Measurements from ENCODE around the gene ARHGEF28. TPM values are rescaled to one million over a fixed set of nuclear protein-coding genes. Genes with fewer than 3 reads are reported as not detected.

Gene ARHGEF28
- total RNA-seq, 1 donor from 2014 or later = 8.5 TPM

DNA sequence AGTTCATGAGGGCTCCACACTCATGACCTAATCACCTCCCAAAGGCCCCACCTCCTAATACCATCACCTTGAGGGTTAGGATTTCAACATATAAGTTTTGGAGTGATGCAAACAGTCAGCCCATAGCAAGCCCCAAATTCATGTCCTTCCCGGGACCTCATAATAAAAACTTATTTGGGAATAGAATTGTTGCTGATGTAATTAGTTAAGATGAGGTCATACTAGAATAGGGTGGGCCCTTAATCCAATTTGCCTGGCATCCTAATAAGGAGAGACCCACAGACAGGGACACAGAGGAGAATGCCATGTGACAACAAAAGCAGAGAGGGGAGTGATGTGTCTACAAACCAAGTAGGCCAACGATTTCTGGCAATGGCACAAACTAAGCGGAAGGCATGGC, 347.1 kb downstream of the ARHGEF28 start:
- peaks cover 8% of the 10 kb centered on the region for H3K4me1 Mint-ChIP-seq (ENCODE audit: low read depth, unreplicated experiment)
- DNase-seq (ENCODE audit: low read depth) = no peak
- Histone ChIP-seq H3K9me3 (ENCODE audit: insufficient read depth, low read depth, low read length) (no peaks in the 10 kb centered on the region), H3K4me1 (ENCODE audit: insufficient read depth, low read length) (no peaks in the 10 kb centered on the region), H3K4me2 (ENCODE audit: low read length) (no peak overlapping the region), H4K20me1 (ENCODE audit: insufficient read depth, low read length) (no peaks in the 10 kb centered on the region), H3K36me3 (ENCODE audit: insufficient read depth, low read length) (no peaks in the 10 kb centered on the region), H3K27ac (ENCODE audit: low read depth, low read length) (no peak overlapping the region), H3K27me3 (ENCODE audit: insufficient read depth, low read length) (no peaks in the 10 kb centered on the region), H3K79me2 (ENCODE audit: insufficient read depth, low read length) (no peaks in the 10 kb centered on the region), H3K4me3 (ENCODE audit: insufficient read depth, low read depth, low read length) (no peak overlapping the region), H3K9ac (ENCODE audit: low read length) (no peak overlapping the region), H2AFZ (ENCODE audit: low read depth, low read length) (no peak overlapping the region)
- TF ChIP-seq, protein P1, sequence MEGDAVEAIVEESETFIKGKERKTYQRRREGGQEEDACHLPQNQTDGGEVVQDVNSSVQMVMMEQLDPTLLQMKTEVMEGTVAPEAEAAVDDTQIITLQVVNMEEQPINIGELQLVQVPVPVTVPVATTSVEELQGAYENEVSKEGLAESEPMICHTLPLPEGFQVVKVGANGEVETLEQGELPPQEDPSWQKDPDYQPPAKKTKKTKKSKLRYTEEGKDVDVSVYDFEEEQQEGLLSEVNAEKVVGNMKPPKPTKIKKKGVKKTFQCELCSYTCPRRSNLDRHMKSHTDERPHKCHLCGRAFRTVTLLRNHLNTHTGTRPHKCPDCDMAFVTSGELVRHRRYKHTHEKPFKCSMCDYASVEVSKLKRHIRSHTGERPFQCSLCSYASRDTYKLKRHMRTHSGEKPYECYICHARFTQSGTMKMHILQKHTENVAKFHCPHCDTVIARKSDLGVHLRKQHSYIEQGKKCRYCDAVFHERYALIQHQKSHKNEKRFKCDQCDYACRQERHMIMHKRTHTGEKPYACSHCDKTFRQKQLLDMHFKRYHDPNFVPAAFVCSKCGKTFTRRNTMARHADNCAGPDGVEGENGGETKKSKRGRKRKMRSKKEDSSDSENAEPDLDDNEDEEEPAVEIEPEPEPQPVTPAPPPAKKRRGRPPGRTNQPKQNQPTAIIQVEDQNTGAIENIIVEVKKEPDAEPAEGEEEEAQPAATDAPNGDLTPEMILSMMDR (IDR thresholded peaks at IDR 0.05; ENCODE audit: insufficient read depth, low read depth, low read length) = no peak
- TF ChIP-seq EZH2 (IDR thresholded peaks at IDR 0.05; ENCODE audit: insufficient read depth, low read length) = no peak
- no peak for FAIRE-seq
- H3K27me3 Mint-ChIP-seq (ENCODE audit: low read depth, unreplicated experiment) = peaks cover 3% of the 10 kb centered on the region
- H3K27ac Mint-ChIP-seq (ENCODE audit: unreplicated experiment) = no peak overlapping the region
- peaks cover 6% of the 10 kb centered on the region for H3K9me3 Mint-ChIP-seq (ENCODE audit: unreplicated experiment)
- H3K4me3 Mint-ChIP-seq (ENCODE audit: unreplicated experiment) = no peak overlapping the region
- no peaks in the 10 kb centered on the region for H3K36me3 Mint-ChIP-seq (ENCODE audit: low read depth, unreplicated experiment)

DNA sequence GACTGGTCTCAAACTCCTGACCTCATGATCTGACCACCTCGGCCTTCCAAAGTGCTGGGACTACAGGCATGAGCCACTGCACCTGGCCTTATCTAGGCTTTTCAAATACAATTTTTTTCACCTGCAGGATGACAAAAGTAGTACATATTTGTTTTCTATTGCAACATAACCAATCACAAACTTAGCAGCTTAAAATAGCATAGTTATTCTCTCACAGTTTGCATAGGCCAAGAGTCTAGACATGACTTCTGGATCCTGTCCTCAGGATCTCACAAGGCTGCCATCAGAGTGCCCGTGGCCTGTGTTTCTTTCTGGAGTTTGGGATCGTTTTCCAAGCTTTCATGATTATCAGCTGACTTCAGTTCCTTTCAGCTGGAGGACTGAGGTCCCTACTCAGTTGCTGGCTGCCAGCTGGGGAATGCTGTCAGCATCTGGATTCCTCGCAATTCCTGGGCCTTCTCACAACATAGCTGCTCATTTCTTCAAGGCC, 348.9 kb downstream of the ARHGEF28 start:
- H2AFZ ChIP-seq (ENCODE audit: low read depth, low read length) = no peak overlapping the region
- DNase-seq (ENCODE audit: low read depth) = no peak
- no peaks in the 10 kb centered on the region for H3K79me2 ChIP-seq (ENCODE audit: insufficient read depth, low read length)
- H3K4me3 ChIP-seq (ENCODE audit: insufficient read depth, low read depth, low read length) = no peak overlapping the region
- no peak overlapping the region for H3K27ac ChIP-seq (ENCODE audit: low read depth, low read length)
- H4K20me1 ChIP-seq (ENCODE audit: insufficient read depth, low read length) = no peaks in the 10 kb centered on the region
- Mint-ChIP-seq H3K27ac (ENCODE audit: unreplicated experiment) (no peak overlapping the region), H3K9me3 (ENCODE audit: unreplicated experiment) (peaks cover 6% of the 10 kb centered on the region), H3K36me3 (ENCODE audit: low read depth, unreplicated experiment) (no peaks in the 10 kb centered on the region), H3K27me3 (ENCODE audit: low read depth, unreplicated experiment) (peaks cover 3% of the 10 kb centered on the region), H3K4me3 (ENCODE audit: unreplicated experiment) (no peak overlapping the region), H3K4me1 (ENCODE audit: low read depth, unreplicated experiment) (peaks cover 1% of the 10 kb centered on the region)
- no peaks in the 10 kb centered on the region for H3K36me3 ChIP-seq (ENCODE audit: insufficient read depth, low read length)
- no peaks in the 10 kb centered on the region for H3K27me3 ChIP-seq (ENCODE audit: insufficient read depth, low read length)
- no peaks in the 10 kb centered on the region for H3K4me1 ChIP-seq (ENCODE audit: insufficient read depth, low read length)
- FAIRE-seq = no peak
- TF ChIP-seq, protein P1 (IDR thresholded peaks at IDR 0.05; ENCODE audit: insufficient read depth, low read depth, low read length) = no peak
- no peak for TF ChIP-seq EZH2 (IDR thresholded peaks at IDR 0.05; ENCODE audit: insufficient read depth, low read length)
- no peaks in the 10 kb centered on the region for H3K9me3 ChIP-seq (ENCODE audit: insufficient read depth, low read depth, low read length)
- no peak overlapping the region for H3K9ac ChIP-seq (ENCODE audit: low read length)
- no peak overlapping the region for H3K4me2 ChIP-seq (ENCODE audit: low read length)

DNA sequence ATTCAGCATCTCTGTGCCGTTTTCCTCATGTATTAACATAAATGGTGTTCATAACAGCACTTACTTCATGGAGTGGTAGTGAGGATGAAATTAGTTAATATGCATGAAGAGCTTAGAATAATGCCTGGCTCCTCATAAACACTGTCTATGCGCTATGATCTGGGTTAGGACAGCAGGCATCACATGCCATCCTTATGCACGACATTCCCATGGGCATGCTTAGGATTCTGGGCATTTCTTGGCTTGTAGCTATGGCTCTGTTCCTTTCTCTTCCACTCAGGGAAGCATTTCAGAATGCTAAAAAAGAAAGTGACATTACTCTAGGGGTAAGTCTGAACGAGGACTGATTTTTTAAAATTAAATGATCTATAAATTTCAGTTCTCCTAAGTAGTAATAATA, 349.8 kb downstream of the ARHGEF28 start:
- Mint-ChIP-seq H3K27me3 (ENCODE audit: low read depth, unreplicated experiment) (peaks cover 4% of the 10 kb centered on the region), H3K36me3 (ENCODE audit: low read depth, unreplicated experiment) (no peaks in the 10 kb centered on the region), H3K4me3 (ENCODE audit: unreplicated experiment) (no peak overlapping the region), H3K27ac (ENCODE audit: unreplicated experiment) (no peak overlapping the region), H3K9me3 (ENCODE audit: unreplicated experiment) (no peaks in the 10 kb centered on the region), H3K4me1 (ENCODE audit: low read depth, unreplicated experiment) (no peaks in the 10 kb centered on the region)
- Histone ChIP-seq H3K9me3 (ENCODE audit: insufficient read depth, low read depth, low read length) (no peaks in the 10 kb centered on the region), H3K27me3 (ENCODE audit: insufficient read depth, low read length) (no peaks in the 10 kb centered on the region), H3K27ac (ENCODE audit: low read depth, low read length) (no peak overlapping the region), H3K36me3 (ENCODE audit: insufficient read depth, low read length) (no peaks in the 10 kb centered on the region), H2AFZ (ENCODE audit: low read depth, low read length) (no peak overlapping the region), H3K79me2 (ENCODE audit: insufficient read depth, low read length) (no peaks in the 10 kb centered on the region), H3K4me3 (ENCODE audit: insufficient read depth, low read depth, low read length) (no peak overlapping the region), H3K9ac (ENCODE audit: low read length) (no peak overlapping the region), H3K4me1 (ENCODE audit: insufficient read depth, low read length) (no peaks in the 10 kb centered on the region), H3K4me2 (ENCODE audit: low read length) (no peak overlapping the region), H4K20me1 (ENCODE audit: insufficient read depth, low read length) (no peaks in the 10 kb centered on the region)
- TF ChIP-seq EZH2 (IDR thresholded peaks at IDR 0.05; ENCODE audit: insufficient read depth, low read length) = no peak
- TF ChIP-seq, protein P1 (IDR thresholded peaks at IDR 0.05; ENCODE audit: insufficient read depth, low read depth, low read length) = no peak
- no peak for FAIRE-seq
- no peak for DNase-seq (ENCODE audit: low read depth)
